ENCODE data around the gene MBD3L5.
"Not testable (repeated sequence)": the region's sequence is repeated elsewhere in the genome, so short reads cannot be mapped to it uniquely, and the experiment has no call there.

Gene MBD3L5

GRCh38 chr19:7030278-7030677 is at the start of gene MBD3L5:
MBD3L5 (plus strand) TSS chr19:7030578; CDS start chr19:7030612, 34 bp downstream.
- ATAC-seq (replicated peaks); H3K4me1 Mint-ChIP-seq; H3K27me3 Mint-ChIP-seq; H3K9me3 Mint-ChIP-seq; H3K27ac Mint-ChIP-seq; H3K36me3 Mint-ChIP-seq; H3K4me3 Mint-ChIP-seq; DNase-seq: not testable (repeated sequence)

DNA sequence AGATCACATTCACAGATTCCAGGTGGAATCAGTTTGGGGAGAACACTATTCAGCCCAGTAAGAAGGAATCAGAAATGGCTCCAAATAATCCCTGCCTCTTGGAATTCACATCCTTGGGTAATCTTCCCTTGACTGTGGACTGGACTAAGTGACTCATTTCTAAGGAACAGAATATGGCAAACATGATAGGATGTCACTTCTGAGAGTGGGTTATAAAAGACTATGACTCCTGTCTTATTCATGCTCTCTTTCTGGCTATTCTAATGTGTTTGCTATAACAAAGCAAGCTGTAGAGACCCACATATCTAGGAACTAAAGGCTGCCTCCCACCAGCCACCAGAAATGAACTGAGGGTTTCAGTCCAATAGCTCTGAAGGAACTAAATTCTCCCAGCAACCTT is 46.9 kb upstream of the MBD3L5 start:
- Mint-ChIP-seq H3K27ac (no peak overlapping the region), H3K27me3 (peaks cover 22 to 27% of the 10 kb centered on the region in 2 donors), H3K4me1 (peaks cover 8 to 10% of the 10 kb centered on the region in 2 donors), H3K36me3 (peaks cover 3 to 10% of the 10 kb centered on the region in 2 donors), H3K4me3 (no peak overlapping the region), H3K9me3 (peaks cover 17 to 28% of the 10 kb centered on the region in 2 donors)
- DNase-seq (no peak), ATAC-seq (replicated peaks) (no peak)

DNA sequence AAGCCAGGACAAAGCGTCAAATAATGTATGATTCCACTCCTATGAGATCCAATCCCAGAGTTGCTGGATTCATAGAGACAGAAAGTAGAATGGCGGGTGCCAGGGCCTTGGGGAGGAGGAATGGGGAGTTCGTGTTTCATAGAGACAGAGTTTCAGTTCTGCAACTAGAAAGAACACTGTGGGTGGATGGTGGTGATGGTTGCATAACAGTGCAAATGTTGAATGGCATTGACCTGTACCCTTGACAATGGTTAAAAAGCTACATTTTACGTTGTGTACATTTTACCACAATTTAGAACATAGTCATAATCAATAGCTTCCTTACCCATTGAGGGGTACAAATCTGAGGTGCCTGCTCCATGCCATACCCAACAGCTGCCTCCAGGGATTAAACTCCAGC is 42.5 kb upstream of the MBD3L5 start:
- ATAC-seq (replicated peaks) (peak; percentile 77 to 93), DNase-seq (no peak)
- H3K4me1 Mint-ChIP-seq: peaks cover 9 to 10% of the 10 kb centered on the region in 2 donors
- no peak overlapping the region for H3K27ac Mint-ChIP-seq
- H3K27me3 Mint-ChIP-seq: peaks cover 18 to 21% of the 10 kb centered on the region in 2 donors
- peaks cover 3 to 10% of the 10 kb centered on the region in 2 donors for H3K36me3 Mint-ChIP-seq
- no peak overlapping the region for H3K4me3 Mint-ChIP-seq
- H3K9me3 Mint-ChIP-seq: peaks cover 17 to 25% of the 10 kb centered on the region in 2 donors

DNA sequence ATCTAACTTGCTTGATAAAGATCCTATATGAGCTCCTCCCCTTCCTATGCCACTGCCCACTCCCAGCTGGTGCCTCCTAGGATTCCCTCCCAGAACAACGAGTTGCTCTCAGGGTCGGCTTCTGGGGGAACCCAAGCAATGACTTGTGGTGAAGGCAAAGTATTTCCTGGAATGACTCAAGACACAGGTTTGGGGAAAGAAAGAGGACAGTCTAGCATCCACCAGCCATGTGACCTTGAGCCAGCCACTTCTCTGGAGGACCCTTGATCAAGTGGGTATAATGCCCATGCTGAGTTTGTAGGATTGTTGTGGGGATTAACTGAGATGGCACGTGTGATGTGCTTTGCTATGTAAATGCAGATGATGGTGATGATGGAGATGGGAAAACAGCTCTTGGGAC is 42.1 kb upstream of the MBD3L5 start:
- peaks cover 18 to 21% of the 10 kb centered on the region in 2 donors for H3K27me3 Mint-ChIP-seq
- H3K4me3 Mint-ChIP-seq: no peak overlapping the region
- H3K27ac Mint-ChIP-seq: peak overlapping the region; percentile 62
- H3K9me3 Mint-ChIP-seq: peaks cover 13 to 23% of the 10 kb centered on the region in 2 donors
- H3K4me1 Mint-ChIP-seq: peaks cover 9 to 10% of the 10 kb centered on the region in 2 donors
- DNase-seq (no peak), ATAC-seq (replicated peaks) (peak; percentile 16 to 59)
- peaks cover 3 to 10% of the 10 kb centered on the region in 2 donors for H3K36me3 Mint-ChIP-seq

- no peak for ATAC-seq (replicated peaks)
- H3K9me3 Mint-ChIP-seq: peaks cover 7 to 9% of the 10 kb centered on the region in 2 donors
- peaks cover 0 to 5% of the 10 kb centered on the region in 2 donors for H3K36me3 Mint-ChIP-seq
- H3K4me3 Mint-ChIP-seq: no peak overlapping the region
- H3K27me3 Mint-ChIP-seq: peaks cover 0 to 10% of the 10 kb centered on the region in 2 donors
- H3K27ac Mint-ChIP-seq: no peak overlapping the region
- DNase-seq: no peak
- peaks cover 6 to 9% of the 10 kb centered on the region in 2 donors for H3K4me1 Mint-ChIP-seq
Measured at GRCh38 chr19:6995054-6995453, 35.3 kb upstream of the MBD3L5 start.

- Mint-ChIP-seq H3K27ac (no peak overlapping the region), H3K4me1 (peaks cover 10 to 14% of the 10 kb centered on the region in 2 donors), H3K27me3 (peaks cover 8 to 17% of the 10 kb centered on the region in 2 donors), H3K4me3 (no peak overlapping the region), H3K9me3 (peaks cover 7 to 9% of the 10 kb centered on the region in 2 donors), H3K36me3 (peaks cover 0 to 5% of the 10 kb centered on the region in 2 donors)
- no peak for DNase-seq
- ATAC-seq (replicated peaks): no peak
Measured at GRCh38 chr19:6996810-6997209, 33.6 kb upstream of the MBD3L5 start.

- Mint-ChIP-seq H3K27ac (no peak overlapping the region), H3K36me3 (peaks cover 0 to 5% of the 10 kb centered on the region in 2 donors), H3K27me3 (peaks cover 17 to 18% of the 10 kb centered on the region in 2 donors), H3K4me3 (no peak overlapping the region), H3K4me1 (peaks cover 10 to 14% of the 10 kb centered on the region in 2 donors), H3K9me3 (peaks cover 7 to 9% of the 10 kb centered on the region in 2 donors)
- no peak for DNase-seq
- peak; percentile 74 to 80 for ATAC-seq (replicated peaks)
Measured at GRCh38 chr19:6997679-6998445, 32.5 kb upstream of the MBD3L5 start.

DNA sequence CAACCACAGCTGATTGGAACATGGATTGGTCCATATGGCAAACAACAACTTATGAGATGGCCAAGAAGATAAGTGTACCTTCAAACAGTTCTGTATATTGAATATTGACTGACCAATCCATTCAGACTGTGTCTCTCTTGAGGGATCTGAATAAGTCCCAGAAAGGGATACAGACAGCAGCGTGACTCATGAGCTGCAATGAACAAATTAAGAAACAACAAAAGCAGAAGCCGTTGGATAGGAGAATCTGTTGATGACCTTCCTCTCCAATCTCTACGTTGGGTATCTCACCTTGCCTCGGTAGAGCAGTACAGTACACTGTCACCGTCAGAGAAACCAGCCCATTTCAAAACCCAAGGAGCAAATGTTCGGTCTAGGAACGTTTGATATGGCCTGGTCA is 30.4 kb upstream of the MBD3L5 start:
- Mint-ChIP-seq H3K4me3 (no peak overlapping the region), H3K27me3 (peaks cover 19 to 21% of the 10 kb centered on the region in 2 donors), H3K27ac (no peak overlapping the region), H3K9me3 (peaks cover 6% of the 10 kb centered on the region in 2 donors), H3K4me1 (peaks cover 10 to 14% of the 10 kb centered on the region in 2 donors), H3K36me3 (peaks cover 0 to 3% of the 10 kb centered on the region in 2 donors)
- DNase-seq: no peak
- ATAC-seq (replicated peaks): no peak

DNA sequence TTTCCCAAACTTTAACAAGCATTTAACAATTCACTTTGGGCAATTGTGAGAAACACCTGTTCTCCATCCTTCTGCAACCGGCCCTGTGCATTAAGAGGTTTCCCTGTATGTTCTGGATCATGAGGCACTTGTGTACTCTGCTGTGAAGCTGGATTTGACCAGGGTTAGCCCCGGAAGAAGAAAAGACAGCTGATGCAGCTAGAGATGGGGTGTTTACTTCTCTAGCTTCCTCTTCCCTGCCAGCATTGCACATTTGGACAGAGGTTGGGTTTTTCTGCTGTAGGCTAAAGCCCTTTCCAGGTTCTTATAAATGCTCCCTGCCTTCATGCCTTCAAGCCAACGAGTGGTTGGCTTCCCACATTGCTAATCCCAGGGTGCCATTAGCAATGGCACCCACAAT is 30.0 kb upstream of the MBD3L5 start:
- ATAC-seq (replicated peaks) (no peak), DNase-seq (no peak)
- Mint-ChIP-seq H3K4me3 (no peak overlapping the region), H3K4me1 (peaks cover 10 to 14% of the 10 kb centered on the region in 2 donors), H3K9me3 (peaks cover 2% of the 10 kb centered on the region in 2 donors), H3K36me3 (no peaks in the 10 kb centered on the region), H3K27me3 (peaks cover 19 to 21% of the 10 kb centered on the region in 2 donors), H3K27ac (no peak overlapping the region)

- no peak for DNase-seq
- H3K27me3 Mint-ChIP-seq: peaks cover 19 to 21% of the 10 kb centered on the region in 2 donors
- H3K4me1 Mint-ChIP-seq: peaks cover 10 to 14% of the 10 kb centered on the region in 2 donors
- no peaks in the 10 kb centered on the region for H3K9me3 Mint-ChIP-seq
- no peak for ATAC-seq (replicated peaks)
- H3K4me3 Mint-ChIP-seq: no peak overlapping the region
- no peak overlapping the region for H3K27ac Mint-ChIP-seq
- H3K36me3 Mint-ChIP-seq: no peaks in the 10 kb centered on the region
Measured at GRCh38 chr19:7000816-7001215, 29.6 kb upstream of the MBD3L5 start.

GRCh38 chr19:7004313-7004931 is 26.0 kb upstream of the MBD3L5 start:
- peaks cover 6 to 18% of the 10 kb centered on the region in 2 donors for H3K4me1 Mint-ChIP-seq
- peaks cover 22 to 29% of the 10 kb centered on the region in 2 donors for H3K27me3 Mint-ChIP-seq
- DNase-seq (no peak), ATAC-seq (replicated peaks) (peak in 1 of 2 donors; percentile 50)
- H3K36me3 Mint-ChIP-seq: no peaks in the 10 kb centered on the region
- H3K4me3 Mint-ChIP-seq: no peak overlapping the region
- no peak overlapping the region for H3K27ac Mint-ChIP-seq
- H3K9me3 Mint-ChIP-seq: peaks cover 5 to 6% of the 10 kb centered on the region in 2 donors

DNA sequence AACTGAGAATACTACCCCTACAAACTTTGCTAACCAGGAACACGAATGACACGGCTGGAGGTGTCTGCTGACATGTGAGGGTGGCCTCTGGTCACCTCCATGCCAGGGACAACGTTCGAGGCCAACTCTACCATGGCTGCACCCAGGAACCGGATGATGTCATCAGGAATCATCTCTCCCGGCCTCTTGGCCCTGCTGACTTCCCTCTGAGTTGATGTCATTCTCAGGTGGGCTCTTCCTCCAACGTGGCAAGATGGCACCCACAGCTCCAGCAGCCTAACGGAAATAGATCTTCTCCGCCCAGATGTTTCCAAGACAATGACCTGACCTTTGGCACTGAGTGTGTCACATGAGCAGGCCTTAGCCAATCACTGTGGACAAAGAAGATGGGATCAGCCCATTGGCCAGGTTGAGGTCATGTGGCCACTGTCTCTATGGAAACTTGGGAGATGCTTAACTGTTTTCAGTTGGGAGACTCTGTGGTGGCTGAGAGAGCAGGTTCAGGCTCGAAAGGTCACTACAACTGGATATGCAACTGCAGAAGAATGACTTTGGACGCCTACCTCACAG is 24.2 kb upstream of the MBD3L5 start:
- no peak overlapping the region for H3K27ac Mint-ChIP-seq
- H3K36me3 Mint-ChIP-seq: no peaks in the 10 kb centered on the region
- H3K27me3 Mint-ChIP-seq: peaks cover 12 to 28% of the 10 kb centered on the region in 2 donors
- peaks cover 5 to 6% of the 10 kb centered on the region in 2 donors for H3K9me3 Mint-ChIP-seq
- DNase-seq (no peak), ATAC-seq (replicated peaks) (no peak)
- peaks cover 2 to 19% of the 10 kb centered on the region in 2 donors for H3K4me1 Mint-ChIP-seq
- no peak overlapping the region for H3K4me3 Mint-ChIP-seq

DNA sequence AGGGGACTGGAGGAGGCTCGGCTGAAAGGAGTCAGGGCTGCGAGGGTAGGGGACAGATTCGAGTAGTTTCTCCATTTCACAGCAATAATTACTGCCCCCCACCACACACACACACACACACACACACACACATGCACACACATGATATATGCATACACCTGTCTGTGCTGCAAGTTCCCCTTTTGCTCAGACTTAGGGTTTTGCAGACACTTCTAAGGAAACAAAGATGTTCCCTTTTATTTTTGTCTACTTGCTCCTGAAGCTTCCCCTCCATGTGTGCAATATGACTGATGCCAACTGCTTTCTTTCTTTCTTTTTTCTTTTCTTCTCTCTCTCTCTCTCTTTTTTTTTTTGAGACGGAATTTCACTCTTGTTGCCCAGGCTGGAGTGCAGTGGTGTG is 22.5 kb upstream of the MBD3L5 start:
- ATAC-seq (replicated peaks) (peak; percentile 47 to 58), DNase-seq (no peak)
- Mint-ChIP-seq H3K27me3 (peaks cover 15% of the 10 kb centered on the region in 2 donors), H3K9me3 (peaks cover 5 to 6% of the 10 kb centered on the region in 2 donors), H3K4me3 (no peak overlapping the region), H3K27ac (no peak overlapping the region), H3K36me3 (no peaks in the 10 kb centered on the region), H3K4me1 (peaks cover 2 to 19% of the 10 kb centered on the region in 2 donors)

Data from stimulated activated naive B cell treated with anti-CD40 and anti-IgM and Interleukin-4, amounts not matched to agents 10 μg/mL and 1 μg/mL and 100 μg/mL, for 72 hours (primary cell).